Adrenal gland (tissue), 12 donors: Measurements from ENCODE around the gene FRS2. TPM values are rescaled to one million over a fixed set of nuclear protein-coding genes. Genes with fewer than 3 reads are reported as not detected.

Experiments
- DNase-seq, 7 donors: peaks; one replicate each; pipeline ENCODE4 v3.0.0-alpha.2; 2019 to 2020
- H3K27ac ChIP-seq, 5 donors: fragments of 200-600 bp; sonication (generic) in 4 of 5; 1 replicate in 3 of 5; 2 replicates in 2 of 5; pipeline versions ENCODE4 v1.5.1 to v1.8.0; 2016 to 2020; ENCODE audit warnings: mild to moderate bottlenecking in 1 of 5
- H3K27me3 ChIP-seq: fragments of 200-600 bp; 2 replicates; pipeline ENCODE4 v1.8.0; 2021
- H3K36me3 ChIP-seq, 2 donors: fragments of 200-600 bp; replicated peaks in 1 of 2; 1 replicate in 1 of 2; 2 replicates in 1 of 2; pipeline versions ENCODE4 v1.5.1 to v1.8.0; 2018 to 2022
- H3K4me1 ChIP-seq, 2 donors: fragments of 200-600 bp; replicated peaks in 1 of 2; 1 replicate in 1 of 2; 2 replicates in 1 of 2; pipeline versions ENCODE4 v1.5.1 to v1.8.0; 2018 to 2021
- H3K4me3 ChIP-seq, 4 donors: fragments of 200-600 bp; sonication (generic) in 3 of 4; one replicate each; pipeline ENCODE4 v1.5.1; 2016 to 2018
- H3K9me3 ChIP-seq, 3 donors: fragments of 200-600 bp; sonication (generic) in 1 of 3; replicated peaks in 1 of 3; 1 replicate in 2 of 3; 2 replicates in 1 of 3; pipeline versions ENCODE4 v1.5.1 to v1.8.0; 2016 to 2021
- CTCF ChIP-seq, 6 experiments: fragments of 450-650 bp in 4 of 6; fragments of 200-600 bp in 2 of 6; sonication (generic) in 1 of 6; IDR thresholded peaks; 1 replicate in 5 of 6; 2 replicates in 1 of 6; pipeline versions ENCODE4 v1.5.1 to v1.8.0; 2016 to 2021; ENCODE audit warnings: antibody characterized with exemption in 6 of 6, mild to moderate bottlenecking in 2 of 6, moderate library complexity in 1 of 6
- POLR2A ChIP-seq, 2 donors: fragments of 450-650 bp; IDR thresholded peaks; one replicate each; pipeline ENCODE4 v1.6.1; 2017; ENCODE audit warnings: antibody characterized with exemption in 2 of 2, mild to moderate bottlenecking in 2 of 2, moderate library complexity in 1 of 2
- WGBS, 4 donors: extraction: QIAGEN DNeasy Blood & Tissue Kit in 2 of 4; methylation state at CpG; one replicate each; pipeline versions ENCODE4 v1.1.5 to v1.1.7; 2013 to 2017; 5-methylcytosine and 5-hydroxymethylcytosine counted together
- intact Hi-C, 2 donors: fragments of 100-400 bp; cut with DNase I; formaldehyde crosslinking; loops; one replicate each; pipeline versions ENCODE4 v1.14.1 to v1.15.0; 2022 to 2023
- polyA plus RNA-seq, 3 donors: library from polyadenylated mRNA; stranded (reverse); fragments of 200-250 nt in 2 of 3; fragments of 350-450 nt in 1 of 3; fragmentation: Illumina TruSeq in 1 of 3; extraction: RNeasy Lipid Tissue Mini Kit (QIAGEN cat#74804) in 1 of 3; gene quantifications; one replicate each; pipeline ENCODE4 v1.2.3, GENCODE V29; 2013 to 2014
- total RNA-seq, 9 donors: library from RNA; depleted of rRNA in 4 of 9; stranded (reverse); fragments of >200 nt in 4 of 9; fragments of 120-200 nt in 1 of 9; fragmentation: NEBNext Ultra II Directional in 1 of 9; extraction: Animal tissue kit (Norgen Biotek cat#: 25700) in 1 of 9; gene quantifications; one replicate each; pipeline versions ENCODE4 v1.1.0 to v1.2.4, GENCODE V29; 2013 to 2023
- donor health status: healthy with polysubstance abuse.
- donor health status: Bipolar disorder and iron deficiency.
- donor health status: DM: yes; HTN: yes; CAD: no.
- donor health status: DM: no; HTN: no; CAD: no.
- donor health status: DM: no; HTN: no; CAD: no.
- donor health status: DM: yes; HTN: yes; CAD: no.

The FRS2 gene
- total and polyA plus RNA-seq, 12 donors, result 4.8 to 86.1 (median 45.1) TPM

GRCh38 chr12:69517406-69517805, 47.2 kb downstream of the FRS2 start:
- TF ChIP-seq POLR2A (IDR thresholded peaks at IDR 0.05), result no peak
- no peak for TF ChIP-seq CTCF (IDR thresholded peaks at IDR 0.05)
- WGBS, 4 donors, result 63 to 82% (median 72%) methylated on average over 2 of the region's 2 CpGs
- Histone ChIP-seq H3K27me3 (no peaks in the 10 kb centered on the region), H3K36me3 (no peaks in the 10 kb centered on the region), H3K4me3 (no peak overlapping the region), H3K4me1 (peaks cover 14 to 39% of the 10 kb centered on the region in 2 donors), H3K27ac (no peak overlapping the region), H3K9me3 (peaks cover 0 to 1% (median 0%) of the 10 kb centered on the region in 3 donors)
- DNase-seq, result no peak
- intact Hi-C loops, result no loop called here

- H3K27ac ChIP-seq, result no peak overlapping the region
- 87 to 92% (median 91%) methylated on average over 7 of the region's 7 CpGs for WGBS, 4 donors
- DNase-seq, result no peak
- TF ChIP-seq POLR2A (IDR thresholded peaks at IDR 0.05) (no peak), CTCF (IDR thresholded peaks at IDR 0.05) (no peak)
- intact Hi-C loops, result no loop called here
- no peaks in the 10 kb centered on the region for H3K36me3 ChIP-seq
- no peaks in the 10 kb centered on the region for H3K27me3 ChIP-seq
- peaks cover 0 to 4% (median 0%) of the 10 kb centered on the region in 3 donors for H3K9me3 ChIP-seq
- H3K4me3 ChIP-seq, result no peak overlapping the region
- H3K4me1 ChIP-seq, result peaks cover 14 to 18% of the 10 kb centered on the region in 2 donors
These were observed 49.7 kb downstream of the FRS2 start for GRCh38 chr12:69519871-69520270.

- H3K9me3 ChIP-seq, result peaks cover 0 to 4% (median 0%) of the 10 kb centered on the region in 3 donors
- WGBS, 4 donors, result 89 to 96% (median 92%) methylated on average over 6 to 11 of the region's 11 CpGs
- no peak for DNase-seq
- H3K4me1 ChIP-seq, result peaks cover 12 to 18% of the 10 kb centered on the region in 2 donors
- TF ChIP-seq POLR2A (IDR thresholded peaks at IDR 0.05), result no peak
- no peak overlapping the region for H3K27ac ChIP-seq
- intact Hi-C loops, result no loop called here
- no peaks in the 10 kb centered on the region for H3K27me3 ChIP-seq
- no peak overlapping the region for H3K4me3 ChIP-seq
- H3K36me3 ChIP-seq, result no peaks in the 10 kb centered on the region
These were observed 53.5 kb downstream of the FRS2 start for GRCh38 chr12:69523433-69524330.

- 95 to 100% (median 96%) methylated on average over 1 to 2 of the region's 2 CpGs; no CpG with 5 or more reads in 1 of the 4 donors for WGBS, 4 donors
- H3K9me3 ChIP-seq, result peaks cover 0 to 4% (median 0%) of the 10 kb centered on the region in 3 donors
- H3K4me1 ChIP-seq, result peaks cover 12 to 21% of the 10 kb centered on the region in 2 donors
- H3K27ac ChIP-seq, result no peak overlapping the region
- H3K4me3 ChIP-seq, result no peak overlapping the region
- intact Hi-C loops, result no loop called here
- H3K36me3 ChIP-seq, result no peaks in the 10 kb centered on the region
- no peak for DNase-seq
- TF ChIP-seq CTCF (IDR thresholded peaks at IDR 0.05) (no peak), POLR2A (IDR thresholded peaks at IDR 0.05) (no peak)
- no peaks in the 10 kb centered on the region for H3K27me3 ChIP-seq
These were observed 54.1 kb downstream of the FRS2 start for GRCh38 chr12:69524331-69524630.
